IMR-90 (cell line): ENCODE data around the gene DCUN1D3. TPM values are rescaled to one million over a fixed set of nuclear protein-coding genes. Genes with fewer than 3 reads are reported as not detected.

Experiments
- ATAC-seq: fragments of 200-7000 bp; cut with Tn5 transposase; 2 replicates; pipeline ENCODE4 v1.9.1; 2020; ENCODE audit warnings: low read depth, mild to moderate bottlenecking, moderate library complexity
- BruUV-seq: library from RNA; stranded (reverse); fragments of 400-500 nt; replicated peaks from 2 replicates; lab custom pipeline; 2021; lab: Mats Ljungman, UMichigan
- CTCF ChIA-PET: fragments of 300-600 bp; formaldehyde crosslinking; extraction: SDS; loops from one replicate; lab custom pipeline; 2021; ENCODE audit warnings: antibody characterized with exemption; lab: Yijun Ruan, JAX
- POLR2A ChIA-PET: fragments of 300-600 bp; sonication (Branson Sonifier 250); formaldehyde crosslinking; loops from one replicate; lab custom pipeline; 2022; ENCODE audit warnings: antibody characterized with exemption; ENCODE audit not compliant: unreplicated experiment; lab: Charles Lee
- DNase-seq: peaks from one replicate; pipeline ENCODE4 v3.0.0; 2013
- H2AFZ ChIP-seq: replicated peaks from 2 replicates; pipeline ENCODE3; 2013; ENCODE audit warnings: low read length, mild to moderate bottlenecking; ENCODE audit not compliant: poor library complexity
- H2AK5ac ChIP-seq: 2 replicates; pipeline ENCODE4 v1.6.1; 2013; ENCODE audit warnings: low read depth, low read length, inconsistent platforms
- H2AK9ac ChIP-seq: replicated peaks from 2 replicates; pipeline ENCODE3; 2013; ENCODE audit warnings: mild to moderate bottlenecking, low read depth, low read length, moderate library complexity; ENCODE audit not compliant: poor library complexity
- H2BK120ac ChIP-seq: 2 replicates; pipeline ENCODE4 v1.6.1; 2013; ENCODE audit warnings: low read depth, low read length, inconsistent platforms
- H2BK15ac ChIP-seq: 3 replicates; pipeline ENCODE4 v1.6.1; 2013; ENCODE audit warnings: low read depth, low read length, inconsistent platforms
- H2BK20ac ChIP-seq: 2 replicates; pipeline ENCODE4 v1.6.1; 2013; ENCODE audit warnings: low read depth, mild to moderate bottlenecking, inconsistent platforms, low read length, moderate library complexity
- H2BK5ac ChIP-seq: 2 replicates; pipeline ENCODE4 v1.6.1; 2013; ENCODE audit warnings: mild to moderate bottlenecking, low read depth, low read length, inconsistent platforms; ENCODE audit not compliant: poor library complexity, severe bottlenecking
- H3K14ac ChIP-seq: replicated peaks from 2 replicates; pipeline ENCODE4 v1.6.1; 2013; ENCODE audit warnings: low read depth, low read length, inconsistent platforms
- H3K18ac ChIP-seq: 2 replicates; pipeline ENCODE4 v1.6.1; 2013; ENCODE audit warnings: low read depth, low read length, control low read depth
- H3K23ac ChIP-seq: 2 replicates; pipeline ENCODE4 v1.6.1; 2013; ENCODE audit warnings: low read depth, low read length, inconsistent platforms
- H3K27ac ChIP-seq: 2 replicates; pipeline ENCODE4 v1.5.1; 2013; ENCODE audit warnings: mild to moderate bottlenecking, control low read depth, low read length; ENCODE audit not compliant: insufficient read depth
- H3K27me3 ChIP-seq: 2 replicates; pipeline ENCODE4 v1.6.1; 2013; ENCODE audit warnings: low read length; ENCODE audit not compliant: control insufficient read depth, insufficient read depth
- H3K36me3 ChIP-seq: 2 replicates; pipeline ENCODE4 v1.6.1; 2013; ENCODE audit warnings: low read length, mixed read lengths; ENCODE audit not compliant: control insufficient read depth, insufficient read depth
- H3K4ac ChIP-seq: 2 replicates; pipeline ENCODE4 v1.6.1; 2013; ENCODE audit warnings: low read depth, low read length, inconsistent platforms
- H3K4me1 ChIP-seq: 2 replicates; pipeline ENCODE4 v1.6.1; 2013; ENCODE audit warnings: low read length, mixed read lengths; ENCODE audit not compliant: control insufficient read depth, insufficient read depth
- H3K4me2 ChIP-seq: 2 replicates; pipeline ENCODE4 v1.6.1; 2013; ENCODE audit warnings: low read depth, mild to moderate bottlenecking, control low read depth, low read length, moderate library complexity
- H3K4me3 ChIP-seq: 2 replicates; pipeline ENCODE4 v1.5.1; 2013; ENCODE audit warnings: low read depth, mild to moderate bottlenecking, control low read depth, low read length, moderate library complexity; ENCODE audit not compliant: insufficient read depth
- H3K56ac ChIP-seq: 2 replicates; pipeline ENCODE4 v1.6.1; 2013; ENCODE audit warnings: low read length, inconsistent platforms; ENCODE audit not compliant: insufficient read depth; ENCODE audit errors: extremely low read depth
- H3K79me1 ChIP-seq, 2 experiments: 2 replicates each; pipeline ENCODE4 v1.6.1; 2013; ENCODE audit warnings: low read length in 2 of 2, inconsistent platforms in 1 of 2, low read depth in 1 of 2
- H3K9ac ChIP-seq: 2 replicates; pipeline ENCODE4 v1.6.1; 2013; ENCODE audit warnings: low read depth, low read length, control low read depth
- H3K9me1 ChIP-seq: 2 replicates; pipeline ENCODE4 v1.6.1; 2013; ENCODE audit warnings: low read length, inconsistent platforms; ENCODE audit not compliant: insufficient read depth
- H3K9me3 ChIP-seq: 2 replicates; pipeline ENCODE4 v1.6.1; 2013; ENCODE audit warnings: low read length; ENCODE audit not compliant: control insufficient read depth, insufficient read depth
- H4K20me1 ChIP-seq: 2 replicates; pipeline ENCODE4 v1.6.1; 2013; ENCODE audit warnings: low read length, inconsistent platforms; ENCODE audit not compliant: insufficient read depth
- H4K5ac ChIP-seq: 2 replicates; pipeline ENCODE4 v1.6.1; 2013; ENCODE audit warnings: mild to moderate bottlenecking, low read depth, low read length, control low read depth
- H4K8ac ChIP-seq, 2 experiments: 2 replicates each; pipeline ENCODE4 v1.6.1; 2013; ENCODE audit warnings: low read depth in 2 of 2, low read length in 2 of 2, control low read depth in 1 of 2, inconsistent platforms in 1 of 2
- H4K91ac ChIP-seq: 2 replicates; pipeline ENCODE4 v1.6.1; 2013; ENCODE audit warnings: low read depth, low read length, inconsistent platforms; ENCODE audit not compliant: insufficient read depth
- BHLHE40 ChIP-seq: fragments of 150-350 bp; IDR thresholded peaks from 2 replicates; pipeline ENCODE4 v1.6.1; 2016; ENCODE audit warnings: mild to moderate bottlenecking, low read depth, low read length
- CEBPB ChIP-seq: IDR thresholded peaks from 2 replicates; pipeline ENCODE4 v1.6.1; 2012; ENCODE audit warnings: low read depth, low read length, improper control_type of control experiment
- CHD1 ChIP-seq: IDR thresholded peaks from 2 replicates; pipeline ENCODE4 v1.6.1; 2012; ENCODE audit warnings: low read depth, low read length, improper control_type of control experiment
- ELK1 ChIP-seq: fragments of 150-350 bp; IDR thresholded peaks from 2 replicates; pipeline ENCODE4 v1.6.1; 2016; ENCODE audit warnings: low read depth, mild to moderate bottlenecking, low read length, moderate library complexity, borderline replicate concordance
- FOS ChIP-seq: fragments of 150-350 bp; IDR thresholded peaks from 2 replicates; pipeline ENCODE4 v1.6.1; 2016; ENCODE audit warnings: low read depth, low read length
- MAFK ChIP-seq: IDR thresholded peaks from 2 replicates; pipeline ENCODE4 v1.6.1; 2012; ENCODE audit warnings: low read depth, low read length, improper control_type of control experiment
- MAZ ChIP-seq: IDR thresholded peaks from 2 replicates; pipeline ENCODE4 v1.6.1; 2012; ENCODE audit warnings: low read depth, mild to moderate bottlenecking, low read length, improper control_type of control experiment, moderate library complexity, borderline replicate concordance
- MXI1 ChIP-seq: IDR thresholded peaks from 2 replicates; pipeline ENCODE4 v1.6.1; 2012; ENCODE audit warnings: low read depth, mild to moderate bottlenecking, low read length, moderate library complexity, borderline replicate concordance
- NFE2L2 ChIP-seq: fragments of 150-350 bp; IDR thresholded peaks from 2 replicates; pipeline ENCODE4 v1.6.1; 2016; ENCODE audit warnings: low read depth, mild to moderate bottlenecking, low read length
- RAD21 ChIP-seq: IDR thresholded peaks from 2 replicates; pipeline ENCODE4 v1.6.1; 2012; ENCODE audit warnings: low read length, improper control_type of control experiment
- SMC3 ChIP-seq: fragments of 150-350 bp; IDR thresholded peaks from 2 replicates; pipeline ENCODE4 v1.6.1; 2016; ENCODE audit warnings: low read depth, mild to moderate bottlenecking, antibody characterized with exemption, low read length, moderate library complexity
- USF2 ChIP-seq: fragments of 150-350 bp; IDR thresholded peaks from 2 replicates; pipeline ENCODE4 v1.6.1; 2017; ENCODE audit warnings: mild to moderate bottlenecking, antibody characterized with exemption, low read length, low read depth
- WGBS, 2 experiments: methylation state at CpG; one replicate each; pipeline versions ENCODE4 v1.1.5 to v1.1.7; 2013; ENCODE audit warnings: missing lambda C conversion rate in 2 of 2; ENCODE audit not compliant: insufficient read length in 1 of 2; ENCODE audit errors: extremely low coverage in 2 of 2; 5-methylcytosine and 5-hydroxymethylcytosine counted together
- dilution Hi-C: fragments of 300-500 bp; cut with HindIII; formaldehyde crosslinking; loops from one replicate; pipeline ENCODE4 v1.14.3; 2018; ENCODE audit warnings: low sequenced_read_pairs; ENCODE audit not compliant: unreplicated experiment
- in situ Hi-C: fragments of 300-500 bp; cut with MboI; formaldehyde crosslinking; loops from 3 replicates; pipeline ENCODE4 v1.14.3; 2019; ENCODE audit warnings: low sequenced_read_pairs, inconsistent platforms, mixed read lengths
- intact Hi-C: fragments of 100-400 bp; cut with micrococcal nuclease; formaldehyde crosslinking; loops from 2 replicates; pipeline ENCODE4 v1.10.0; 2022
- polyA plus RNA-seq, 3 experiments: library from polyadenylated mRNA; depleted of rRNA; stranded (reverse); fragments of >200 nt; gene quantifications; 2 replicates each; pipeline ENCODE4 v1.2.3, GENCODE V29; 2012; ENCODE audit warnings: low replicate concordance in 1 of 3
- total RNA-seq: library from RNA; depleted of rRNA; stranded (reverse); fragments of >200 nt; gene quantifications from 2 replicates; pipeline ENCODE4 v1.2.3, GENCODE V29; 2012
- TF ChIP-seq, protein P1 (sequence below): conservative IDR thresholded peaks from 2 replicates; pipeline ENCODE4 v1.5.1; 2012; ENCODE audit warnings: mild to moderate bottlenecking, low read depth, low read length, improper control_type of control experiment

Gene DCUN1D3
- total and polyA plus RNA-seq, 2 of the 4 experiments (the other 2 are of a cell fraction): 8.1 to 42.3 TPM

- DNase-seq (no peak), ATAC-seq (no peak)
- Histone ChIP-seq H3K4me3 (no peak overlapping the region), H3K9ac (no peak overlapping the region), H3K36me3 (no peaks in the 10 kb centered on the region), H3K27me3 (no peaks in the 10 kb centered on the region), H3K4me2 (no peak overlapping the region), H2AK5ac (no peak overlapping the region), H2BK20ac (no peak overlapping the region), H2AFZ (no peak overlapping the region), H2BK120ac (no peak overlapping the region), H4K5ac (no peak overlapping the region), H3K23ac (no peak overlapping the region), H2BK15ac (no peak overlapping the region), H3K9me3 (no peaks in the 10 kb centered on the region), H3K14ac (no peak overlapping the region), H3K9me1 (no peaks in the 10 kb centered on the region), H4K8ac (no peak overlapping the region), H3K18ac (no peak overlapping the region), H4K20me1 (no peaks in the 10 kb centered on the region), H3K27ac (no peak overlapping the region), H3K56ac (no peak overlapping the region), H2AK9ac (no peak overlapping the region), H4K91ac (no peak overlapping the region), H2BK5ac (no peak overlapping the region), H3K4me1 (no peaks in the 10 kb centered on the region; the same call in 1 of the 2 replicates), H3K4ac (no peak overlapping the region), H3K79me1 (no peaks in the 10 kb centered on the region)
- 100% methylated on average over 1 of the region's 1 CpG; no CpG with 5 or more reads in 1 of the 2 experiments for WGBS, 2 experiments
- no TSS peak for BruUV-seq
- dilution Hi-C loops (no loop called here), in situ Hi-C loops (no loop called here), intact Hi-C loops (no loop called here)
- POLR2A ChIA-PET: no interaction called here
- TF ChIP-seq BHLHE40 (no peak), FOS (no peak), MXI1 (no peak), ELK1 (no peak), MAFK (no peak), NFE2L2 (no peak), SMC3 (no peak), USF2 (no peak), RAD21 (no peak), CEBPB (no peak), MAZ (no peak), CHD1 (no peak)
- TF ChIP-seq, protein P1, sequence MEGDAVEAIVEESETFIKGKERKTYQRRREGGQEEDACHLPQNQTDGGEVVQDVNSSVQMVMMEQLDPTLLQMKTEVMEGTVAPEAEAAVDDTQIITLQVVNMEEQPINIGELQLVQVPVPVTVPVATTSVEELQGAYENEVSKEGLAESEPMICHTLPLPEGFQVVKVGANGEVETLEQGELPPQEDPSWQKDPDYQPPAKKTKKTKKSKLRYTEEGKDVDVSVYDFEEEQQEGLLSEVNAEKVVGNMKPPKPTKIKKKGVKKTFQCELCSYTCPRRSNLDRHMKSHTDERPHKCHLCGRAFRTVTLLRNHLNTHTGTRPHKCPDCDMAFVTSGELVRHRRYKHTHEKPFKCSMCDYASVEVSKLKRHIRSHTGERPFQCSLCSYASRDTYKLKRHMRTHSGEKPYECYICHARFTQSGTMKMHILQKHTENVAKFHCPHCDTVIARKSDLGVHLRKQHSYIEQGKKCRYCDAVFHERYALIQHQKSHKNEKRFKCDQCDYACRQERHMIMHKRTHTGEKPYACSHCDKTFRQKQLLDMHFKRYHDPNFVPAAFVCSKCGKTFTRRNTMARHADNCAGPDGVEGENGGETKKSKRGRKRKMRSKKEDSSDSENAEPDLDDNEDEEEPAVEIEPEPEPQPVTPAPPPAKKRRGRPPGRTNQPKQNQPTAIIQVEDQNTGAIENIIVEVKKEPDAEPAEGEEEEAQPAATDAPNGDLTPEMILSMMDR: no peak
- CTCF ChIA-PET: no interaction called here
Measured at GRCh38 chr16:20930365-20930690, 30.2 kb upstream of the DCUN1D3 start.
